Measurements from ENCODE around the gene ATP6V0C.
"Not testable (repeated sequence)": the region's sequence is repeated elsewhere in the genome, so short reads cannot be mapped to it uniquely, and the experiment has no call there.

Gene ATP6V0C

GRCh38 chr16:2560131-2560797, 46.5 kb downstream of the ATP6V0C start:
- DNase-seq, result not testable (repeated sequence)

- DNase-seq, result peak; percentile 64
Measured at GRCh38 chr16:2560798-2561133, 47.0 kb downstream of the ATP6V0C start.

GRCh38 chr16:2567506-2567905, 53.8 kb downstream of the ATP6V0C start:
- DNase-seq, result not testable (repeated sequence)

- DNase-seq, result not testable (repeated sequence)
Measured at GRCh38 chr16:2568573-2568972, 54.8 kb downstream of the ATP6V0C start.
